Measurements from ENCODE around the gene FARS2. TPM values are rescaled to one million over a fixed set of nuclear protein-coding genes. Genes with fewer than 3 reads are reported as not detected.

FARS2 gene
- total RNA-seq, 2 donors from 2014 or later = 16.2 to 18.3 TPM

GRCh38 chr6:5422321-5422915 is 161.1 kb downstream of the FARS2 start:
- peaks cover 40% of the 10 kb centered on the region for H3K9me3 Mint-ChIP-seq

GRCh38 chr6:5423251-5423650 is 161.9 kb downstream of the FARS2 start:
- no peak for TF ChIP-seq CTCF (conservative IDR thresholded peaks at IDR 0.05)
- Histone ChIP-seq H3K4me3 (ENCODE audit: low read length) (no peak overlapping the region), H3K9me3 (ENCODE audit: control insufficient read depth, low read length) (peaks cover 35% of the 10 kb centered on the region), H3K27ac (ENCODE audit: low read depth, low read length) (no peak overlapping the region), H3K4me1 (ENCODE audit: control insufficient read depth, insufficient read depth, low read length) (peaks cover 3% of the 10 kb centered on the region), H3K9ac (ENCODE audit: extremely low read depth, low read length, poor library complexity, severe bottlenecking) (no peak overlapping the region), H3K27me3 (ENCODE audit: control insufficient read depth, insufficient read depth, low read length, poor library complexity, severe bottlenecking) (no peaks in the 10 kb centered on the region), H3K36me3 (ENCODE audit: control insufficient read depth, insufficient read depth, low read length) (peaks cover 15% of the 10 kb centered on the region)
- H3K36me3 Mint-ChIP-seq (ENCODE audit: low read depth) = peaks cover 28% of the 10 kb centered on the region
- peaks cover 5% of the 10 kb centered on the region for H3K4me1 Mint-ChIP-seq
- H3K27ac Mint-ChIP-seq = no peak overlapping the region
- H3K27me3 Mint-ChIP-seq (ENCODE audit: insufficient read depth) = no peaks in the 10 kb centered on the region
- DNase-seq = no peak
- no peak overlapping the region for H3K4me3 Mint-ChIP-seq
- peaks cover 36% of the 10 kb centered on the region for H3K9me3 Mint-ChIP-seq
- WGBS, 2 experiments (ENCODE audit: insufficient coverage in 1 of 2, insufficient read length in 1 of 2) = 90 to 100% methylated on average over 1 to 4 of the region's 4 CpGs

More at GRCh38 chr6:5422321-5422915, 161.1 kb downstream of the FARS2 start:
- Mint-ChIP-seq H3K4me1 (peaks cover 5% of the 10 kb centered on the region), H3K27ac (no peak overlapping the region), H3K36me3 (ENCODE audit: low read depth) (peaks cover 34% of the 10 kb centered on the region), H3K4me3 (no peak overlapping the region), H3K27me3 (ENCODE audit: insufficient read depth) (no peaks in the 10 kb centered on the region)
- peak; percentile 88 for TF ChIP-seq CTCF (conservative IDR thresholded peaks at IDR 0.05)
- no peaks in the 10 kb centered on the region for H3K27me3 ChIP-seq (ENCODE audit: control insufficient read depth, insufficient read depth, low read length, poor library complexity, severe bottlenecking)
- DNase-seq = peak; percentile 86
- no peak overlapping the region for H3K27ac ChIP-seq (ENCODE audit: low read depth, low read length)
- 80 to 86% methylated on average over 3 to 5 of the region's 5 CpGs for WGBS, 2 experiments (ENCODE audit: insufficient coverage in 1 of 2, insufficient read length in 1 of 2)
- peaks cover 15% of the 10 kb centered on the region for H3K36me3 ChIP-seq (ENCODE audit: control insufficient read depth, insufficient read depth, low read length)
- peaks cover 3% of the 10 kb centered on the region for H3K4me1 ChIP-seq (ENCODE audit: control insufficient read depth, insufficient read depth, low read length)
- peaks cover 42% of the 10 kb centered on the region for H3K9me3 ChIP-seq (ENCODE audit: control insufficient read depth, low read length)
- no peak overlapping the region for H3K9ac ChIP-seq (ENCODE audit: extremely low read depth, low read length, poor library complexity, severe bottlenecking)
- H3K4me3 ChIP-seq (ENCODE audit: low read length) = no peak overlapping the region

- Histone ChIP-seq H3K4me1 (ENCODE audit: control insufficient read depth, insufficient read depth, low read length) (peaks cover 3% of the 10 kb centered on the region), H3K27me3 (ENCODE audit: control insufficient read depth, insufficient read depth, low read length, poor library complexity, severe bottlenecking) (no peaks in the 10 kb centered on the region), H3K9me3 (ENCODE audit: control insufficient read depth, low read length) (peaks cover 24% of the 10 kb centered on the region), H3K36me3 (ENCODE audit: control insufficient read depth, insufficient read depth, low read length) (peaks cover 15% of the 10 kb centered on the region), H3K9ac (ENCODE audit: extremely low read depth, low read length, poor library complexity, severe bottlenecking) (no peak overlapping the region), H3K27ac (ENCODE audit: low read depth, low read length) (no peak overlapping the region), H3K4me3 (ENCODE audit: low read length) (no peak overlapping the region)
- TF ChIP-seq CTCF (conservative IDR thresholded peaks at IDR 0.05) = no peak
- 90 to 100% methylated on average over 5 to 6 of the region's 6 CpGs for WGBS, 2 experiments (ENCODE audit: insufficient coverage in 1 of 2, insufficient read length in 1 of 2)
- Mint-ChIP-seq H3K27ac (no peak overlapping the region), H3K4me3 (no peak overlapping the region), H3K9me3 (peaks cover 24% of the 10 kb centered on the region), H3K4me1 (peaks cover 5% of the 10 kb centered on the region), H3K36me3 (ENCODE audit: low read depth) (peaks cover 23% of the 10 kb centered on the region), H3K27me3 (ENCODE audit: insufficient read depth) (no peaks in the 10 kb centered on the region)
- DNase-seq = no peak
Observed at GRCh38 chr6:5424726-5425125, 163.4 kb downstream of the FARS2 start.
